ENCODE measurements around the gene ABCC11. TPM values are rescaled to one million over a fixed set of nuclear protein-coding genes. Genes with fewer than 3 reads are reported as not detected.
"Not testable (repeated sequence)": the region's sequence is repeated elsewhere in the genome, so short reads cannot be mapped to it uniquely, and the experiment has no call there.

The ABCC11 gene
- polyA plus RNA-seq, 3 donors, result 0.11 to 0.22 (median 0.14) TPM

DNA sequence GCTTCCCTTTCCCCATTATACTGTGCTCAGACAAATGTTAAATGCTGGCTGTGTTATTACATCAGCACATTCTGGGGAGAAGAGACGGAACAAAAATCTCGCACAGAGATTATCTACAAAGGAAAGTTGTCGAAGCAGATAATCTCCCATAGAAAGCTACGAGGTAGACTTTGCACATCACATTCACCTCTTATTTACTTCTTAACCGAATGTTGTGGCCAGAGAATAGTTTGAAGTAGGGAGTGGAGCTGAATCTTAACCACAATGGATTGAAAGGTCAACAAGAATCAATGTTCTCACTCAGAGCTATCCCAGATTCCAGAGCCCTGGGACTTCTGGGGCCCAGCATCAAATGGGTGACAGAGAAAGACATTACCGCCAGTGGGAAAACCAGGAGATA, 31.6 kb downstream of the ABCC11 start:
- DNase-seq (ENCODE audit: extremely low read depth in 1 of 11, low read depth in 9 of 11, low spot score in 4 of 11), result no peak

DNA sequence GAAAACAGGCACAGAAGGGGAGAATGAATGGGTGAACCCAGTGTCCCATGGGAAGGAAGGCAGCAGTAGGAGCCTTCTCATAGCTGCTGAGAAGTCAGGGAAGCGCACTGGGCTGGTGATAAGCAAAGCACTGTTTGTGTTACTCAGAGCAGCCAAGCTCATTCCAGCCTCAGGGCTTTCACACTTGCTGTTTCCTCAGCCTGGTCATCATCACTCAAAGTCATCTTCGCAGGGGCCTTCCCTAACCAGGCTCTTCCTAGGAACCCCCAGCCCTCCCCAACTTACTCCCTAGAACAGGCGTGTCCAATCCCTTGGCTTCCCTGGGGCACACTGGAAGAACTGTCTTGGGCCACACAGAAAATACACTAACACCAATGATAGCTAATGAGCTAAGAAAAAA, 35.3 kb downstream of the ABCC11 start:
- DNase-seq (ENCODE audit: extremely low read depth in 1 of 11, low read depth in 9 of 11, low spot score in 4 of 11), result no peak

DNA sequence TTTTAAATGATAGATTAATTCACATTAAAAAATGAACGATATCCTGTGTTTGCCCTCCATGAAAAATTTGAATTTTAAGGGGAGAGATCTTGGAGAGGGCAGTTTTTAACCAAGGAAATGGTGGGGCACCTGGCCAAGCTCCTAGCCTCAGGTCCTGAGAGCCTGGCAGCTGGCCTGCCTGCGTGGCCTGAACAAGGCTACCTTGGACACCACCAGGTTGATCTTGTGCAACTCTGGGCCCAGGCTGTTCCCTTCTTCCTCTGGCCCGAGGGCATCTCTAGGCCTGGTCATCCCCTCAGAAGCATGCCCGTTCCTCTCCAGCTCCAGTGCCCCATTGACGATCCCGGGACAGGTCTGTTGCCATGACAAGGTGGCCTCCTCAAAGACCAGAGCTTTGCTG, 36.6 kb downstream of the ABCC11 start:
- DNase-seq (ENCODE audit: extremely low read depth in 1 of 11, low read depth in 9 of 11, low spot score in 4 of 11), result no peak

DNA sequence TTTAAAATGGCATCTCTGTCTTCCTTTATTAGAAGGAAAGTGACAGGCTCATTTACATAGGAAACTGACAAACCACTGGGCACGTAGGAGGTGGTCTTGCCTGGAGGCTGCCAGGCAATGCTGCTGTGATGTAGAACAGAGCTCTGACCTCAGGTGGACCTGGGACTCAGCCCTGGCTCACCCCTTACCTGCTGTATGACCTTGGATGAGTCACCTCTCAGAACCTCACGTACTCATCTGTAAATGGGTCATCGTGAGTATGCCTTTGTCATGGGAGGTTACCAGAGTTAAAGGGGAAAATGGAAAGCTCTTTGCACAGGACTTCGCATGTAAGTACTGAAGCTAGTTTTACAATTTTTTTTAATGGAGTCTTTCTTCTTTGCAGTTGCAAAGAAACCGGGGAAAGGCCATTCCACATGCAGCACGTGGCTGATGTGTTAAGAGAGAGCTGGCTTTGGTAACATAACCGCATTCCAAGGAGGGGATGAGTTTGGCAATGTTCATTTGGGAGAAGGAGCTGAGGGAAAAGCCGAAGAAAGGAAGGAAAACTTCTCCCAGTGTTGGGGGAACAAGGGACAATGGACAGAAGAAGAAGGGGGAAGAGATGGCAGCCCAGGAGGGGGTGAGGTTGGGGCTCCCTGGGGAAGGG, 40.6 kb downstream of the ABCC11 start:
- no peak for DNase-seq (ENCODE audit: extremely low read depth in 1 of 11, low read depth in 9 of 11, low spot score in 4 of 11)

DNA sequence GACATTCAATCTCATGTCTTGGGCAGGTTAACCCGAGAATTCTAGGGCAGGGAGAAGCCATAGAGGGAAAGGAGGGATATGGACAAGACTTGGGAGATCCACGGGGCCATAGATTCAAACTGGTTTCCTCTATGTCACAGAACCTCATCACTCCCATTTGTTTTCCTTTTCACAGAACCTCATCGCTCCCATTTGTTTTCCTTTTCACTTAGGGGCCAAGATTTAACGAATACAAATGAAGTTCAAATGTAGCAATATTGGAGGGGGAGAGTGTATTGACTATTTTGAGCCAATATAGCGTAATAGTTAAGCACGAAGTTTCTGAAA, 42.6 kb downstream of the ABCC11 start:
- DNase-seq (ENCODE audit: extremely low read depth in 1 of 11, low read depth in 9 of 11, low spot score in 4 of 11), result no peak

DNA sequence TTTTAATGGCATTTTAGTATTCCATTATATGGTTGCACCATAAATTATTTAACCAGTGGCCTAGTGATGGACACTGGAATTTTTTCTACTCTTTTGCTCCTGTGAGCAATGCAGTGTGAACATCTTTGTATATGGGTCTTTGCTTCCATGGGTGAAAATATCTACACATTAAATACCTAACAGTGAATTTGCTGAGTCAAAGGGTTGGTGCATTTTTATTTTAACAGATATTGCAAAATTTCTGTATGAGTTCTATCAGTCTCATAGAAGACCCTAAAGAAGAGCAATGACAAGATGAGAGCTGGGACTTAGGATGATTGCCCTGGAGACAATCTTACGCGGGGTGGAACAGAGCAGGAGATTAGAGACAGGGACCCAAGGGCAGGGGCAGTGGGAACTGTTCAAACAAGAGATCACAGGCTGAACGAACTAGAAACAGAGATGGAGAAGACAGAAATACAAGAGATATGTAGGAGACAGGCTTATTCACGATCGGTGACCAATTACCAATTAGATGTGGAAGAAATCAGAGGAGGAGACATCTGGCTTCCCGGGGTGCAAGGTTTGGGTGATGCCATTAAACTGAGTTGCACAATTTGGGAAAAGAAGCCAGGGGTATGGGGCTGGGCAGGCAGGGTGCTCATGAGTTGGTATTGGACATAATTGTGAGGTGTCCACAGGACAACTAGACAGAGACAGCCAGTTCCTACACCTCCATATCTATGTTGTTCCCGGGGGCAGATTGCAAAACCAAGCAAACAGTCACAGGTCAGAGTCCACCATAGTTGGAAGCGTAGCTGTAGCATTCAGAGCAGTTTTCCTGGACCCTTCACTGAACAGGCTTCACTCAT, 43.1 kb downstream of the ABCC11 start:
- no peak for DNase-seq (ENCODE audit: extremely low read depth in 1 of 11, low read depth in 9 of 11, low spot score in 4 of 11)

DNA sequence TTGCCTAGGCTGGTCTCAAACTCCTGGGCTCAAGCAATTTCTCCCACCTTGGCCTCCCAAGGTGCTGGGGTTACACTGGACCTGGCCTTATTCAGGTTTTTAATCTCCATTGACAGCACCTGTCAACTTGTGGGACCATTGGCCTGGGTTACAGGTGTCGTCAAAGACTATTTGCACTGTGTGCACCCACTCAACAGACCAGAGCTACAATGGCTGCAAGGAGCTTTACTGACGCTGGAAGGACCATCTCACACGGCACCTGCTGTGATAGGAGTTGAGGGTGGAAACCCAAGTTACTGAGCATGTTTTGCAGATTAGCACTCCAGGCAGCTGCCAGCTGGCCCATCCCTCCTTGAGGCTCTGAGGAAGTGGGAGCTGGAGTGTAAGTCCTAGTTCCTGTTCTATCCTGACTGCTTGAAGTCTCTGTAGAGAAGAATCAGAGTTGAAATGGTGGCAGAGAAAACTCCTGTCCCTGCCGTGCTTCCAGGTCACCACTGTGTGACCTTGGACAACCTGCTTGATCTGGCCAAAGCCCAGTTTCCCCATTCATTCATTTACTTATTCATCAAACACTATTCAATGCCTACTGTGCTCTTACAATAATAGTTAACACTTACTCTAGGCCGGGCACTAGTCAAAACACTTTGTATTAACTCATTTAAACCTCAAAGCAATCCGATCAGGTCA, 45.7 kb downstream of the ABCC11 start:
- DNase-seq (ENCODE audit: extremely low read depth in 1 of 11, low read depth in 9 of 11, low spot score in 4 of 11), result no peak

DNA sequence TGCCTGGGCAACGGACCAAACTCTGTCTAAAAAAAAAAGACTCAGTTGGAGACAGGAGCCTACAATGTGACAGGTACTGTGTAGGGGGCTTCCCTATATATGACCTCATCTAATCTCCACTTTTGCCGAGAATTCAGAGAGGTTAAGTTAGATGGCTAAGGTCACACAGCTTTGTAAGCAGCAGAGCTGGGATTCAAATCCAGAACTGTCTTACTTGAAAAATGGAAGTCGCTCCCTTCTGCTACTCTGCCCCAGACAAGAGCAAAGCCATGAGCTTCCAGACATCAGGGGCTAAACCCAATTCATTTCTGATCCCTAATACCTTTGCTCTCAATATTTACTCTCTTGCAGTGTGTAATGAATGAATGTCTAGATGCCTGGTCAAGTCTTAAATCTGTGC, 50.0 kb downstream of the ABCC11 start:
- DNase-seq (ENCODE audit: extremely low read depth in 1 of 11, low read depth in 9 of 11, low spot score in 4 of 11), result no peak

DNA sequence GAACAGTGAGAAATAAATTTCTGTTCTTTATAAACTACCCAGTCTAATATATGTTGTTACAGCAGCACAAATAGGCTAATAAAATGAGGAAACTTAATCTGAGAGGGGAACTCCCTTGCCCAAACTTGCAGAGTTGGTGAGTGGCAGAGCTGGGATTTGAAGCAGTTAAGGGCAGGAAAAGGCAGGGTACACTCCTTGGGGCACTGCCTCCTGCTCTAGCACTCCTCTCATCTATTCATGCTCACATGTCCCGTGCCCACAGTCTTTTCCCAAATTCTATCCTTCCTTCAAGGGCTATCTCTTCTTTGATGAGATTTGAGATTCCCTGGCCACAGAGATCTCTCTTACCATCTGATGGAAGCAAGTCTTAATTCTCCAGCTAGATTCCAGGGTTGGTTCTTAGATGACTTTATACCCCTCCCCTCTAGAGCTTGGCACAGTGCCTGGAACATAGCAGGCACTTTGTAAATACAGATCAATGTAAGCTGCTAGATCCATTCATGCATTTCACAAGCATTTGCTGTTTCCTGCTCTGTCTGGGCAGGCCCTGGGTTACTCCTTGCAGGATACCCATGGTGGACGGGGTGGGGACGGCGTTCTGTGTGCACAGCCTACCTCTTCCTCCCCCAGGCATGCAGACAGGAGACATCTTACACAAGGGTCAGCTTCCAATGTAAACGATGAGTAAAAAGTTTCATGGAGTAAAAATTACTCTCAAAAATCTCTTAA, 52.3 kb downstream of the ABCC11 start:
- peak in 8 of 11 donors; percentile 4 to 37 (median 10) for DNase-seq (ENCODE audit: extremely low read depth in 1 of 11, low read depth in 9 of 11, low spot score in 4 of 11)

DNA sequence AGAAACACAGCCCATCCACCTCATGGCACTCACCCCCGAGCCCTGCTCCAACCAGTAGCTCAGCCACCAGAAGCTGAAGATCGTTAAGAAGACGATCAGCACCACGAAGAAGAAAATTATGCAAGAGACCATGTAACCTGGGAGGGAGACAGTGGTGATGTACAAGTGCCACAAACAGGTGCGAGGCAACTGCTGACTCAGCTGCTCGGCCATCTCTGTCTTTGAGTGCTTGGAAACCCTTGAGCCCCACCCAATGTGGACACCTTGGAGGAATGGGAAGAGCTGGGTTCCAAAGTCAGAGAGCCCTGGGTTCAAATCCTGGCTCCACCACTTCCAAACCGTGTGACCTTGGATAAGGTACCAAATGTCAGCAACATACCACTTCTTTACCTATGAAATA, 53.5 kb downstream of the ABCC11 start:
- DNase-seq (ENCODE audit: extremely low read depth in 1 of 11, low read depth in 9 of 11, low spot score in 4 of 11), result no peak

DNA sequence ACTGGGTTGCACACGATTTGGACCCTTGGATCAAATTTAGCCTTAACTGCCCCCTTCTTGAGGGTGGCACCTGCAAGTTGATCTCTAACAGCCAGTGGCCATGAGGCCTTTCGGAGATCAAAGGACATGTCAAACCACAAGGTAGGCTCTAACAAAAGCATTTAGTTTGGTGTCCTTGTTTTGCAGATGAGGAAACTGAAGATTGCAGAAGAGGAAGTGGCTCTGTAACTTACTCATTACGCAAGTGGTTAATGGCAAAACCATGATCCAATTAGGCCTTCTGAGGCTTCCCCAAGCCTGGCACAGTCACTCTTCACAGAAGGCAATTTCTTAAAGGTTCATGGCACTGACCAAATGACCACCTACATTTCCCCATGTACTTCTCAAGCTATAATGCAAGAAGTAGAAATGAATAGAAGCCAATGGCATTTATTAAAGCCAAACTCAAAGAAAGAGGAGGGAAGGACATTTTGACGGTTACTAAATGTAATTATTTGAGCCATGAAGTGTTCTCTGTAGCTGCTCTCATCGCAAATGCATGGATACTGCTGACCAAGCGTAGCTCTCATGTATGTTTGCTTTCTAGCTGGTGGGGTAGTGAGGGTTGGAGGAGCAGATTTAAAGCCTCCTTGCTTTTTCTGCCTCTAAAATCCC, 58.8 kb downstream of the ABCC11 start:
- DNase-seq (ENCODE audit: extremely low read depth in 1 of 11, low read depth in 9 of 11, low spot score in 4 of 11), result no peak

DNA sequence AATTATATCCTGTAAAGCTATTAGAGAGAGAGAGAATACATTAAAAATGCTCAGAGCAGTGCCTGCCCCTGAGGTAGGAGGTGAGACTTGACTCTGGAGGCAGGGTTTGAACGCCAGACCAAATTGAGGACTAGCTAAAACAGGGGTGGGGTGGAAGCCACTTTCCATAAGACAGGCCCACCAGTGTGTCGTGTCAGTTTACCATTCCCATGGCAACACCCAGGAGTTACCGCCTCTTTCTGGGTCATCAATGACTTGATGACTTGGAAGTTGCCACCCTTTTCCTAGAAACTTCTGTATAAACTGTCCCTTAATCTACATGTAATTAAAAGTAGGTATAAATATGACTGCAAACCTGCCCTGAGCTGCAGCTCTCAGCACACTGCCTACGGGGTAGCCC, 59.6 kb downstream of the ABCC11 start:
- DNase-seq (ENCODE audit: extremely low read depth in 1 of 11, low read depth in 9 of 11, low spot score in 4 of 11), result no peak

DNA sequence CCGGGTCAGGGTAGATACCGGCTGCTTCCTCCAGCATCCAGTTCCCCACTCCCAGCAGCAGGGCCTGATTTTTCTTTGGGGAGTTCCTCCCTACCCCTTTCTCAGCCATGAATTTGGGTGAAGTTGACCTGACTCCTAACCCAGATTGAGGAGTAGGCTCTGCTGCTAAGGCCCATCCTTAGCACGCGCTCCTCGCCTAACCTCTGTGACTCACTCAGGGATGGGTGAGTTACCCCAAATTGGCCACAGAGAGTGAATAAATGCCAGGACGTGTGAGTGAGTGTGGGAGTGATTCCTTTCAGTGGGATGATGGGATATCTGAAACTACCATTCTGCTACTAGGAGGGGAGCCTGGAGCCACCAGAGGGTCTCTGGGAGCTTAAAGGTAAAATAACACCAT, 62.7 kb downstream of the ABCC11 start:
- DNase-seq (ENCODE audit: extremely low read depth in 1 of 11, low read depth in 9 of 11, low spot score in 4 of 11), result no peak

DNA sequence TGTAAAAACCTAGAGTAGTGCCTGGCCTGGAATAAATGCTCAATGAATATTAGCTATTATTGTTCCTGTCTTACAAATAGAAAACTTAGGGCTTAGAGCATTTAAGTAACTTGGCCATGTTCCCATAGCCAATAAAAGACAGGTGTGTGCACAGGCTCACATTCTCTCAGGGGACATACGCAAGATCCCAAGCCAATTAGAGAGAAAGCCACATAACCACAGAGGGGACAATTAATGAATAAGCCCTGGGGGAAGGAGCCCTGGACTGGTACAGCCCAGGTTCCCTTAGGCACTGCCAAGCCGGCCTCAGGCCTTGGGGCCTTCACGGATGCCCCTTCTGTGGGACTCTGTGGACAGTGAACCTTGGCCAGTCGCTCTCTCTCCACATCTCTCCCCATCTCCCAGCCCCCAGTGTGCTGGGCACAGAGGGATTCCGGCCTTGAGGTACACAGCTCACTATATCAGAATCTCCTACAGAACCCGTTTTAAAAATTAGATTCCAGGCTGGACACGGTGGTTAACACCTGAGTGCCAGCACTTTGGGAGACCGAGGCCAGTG, 64.3 kb downstream of the ABCC11 start:
- no peak for DNase-seq (ENCODE audit: extremely low read depth in 1 of 11, low read depth in 9 of 11, low spot score in 4 of 11)

DNA sequence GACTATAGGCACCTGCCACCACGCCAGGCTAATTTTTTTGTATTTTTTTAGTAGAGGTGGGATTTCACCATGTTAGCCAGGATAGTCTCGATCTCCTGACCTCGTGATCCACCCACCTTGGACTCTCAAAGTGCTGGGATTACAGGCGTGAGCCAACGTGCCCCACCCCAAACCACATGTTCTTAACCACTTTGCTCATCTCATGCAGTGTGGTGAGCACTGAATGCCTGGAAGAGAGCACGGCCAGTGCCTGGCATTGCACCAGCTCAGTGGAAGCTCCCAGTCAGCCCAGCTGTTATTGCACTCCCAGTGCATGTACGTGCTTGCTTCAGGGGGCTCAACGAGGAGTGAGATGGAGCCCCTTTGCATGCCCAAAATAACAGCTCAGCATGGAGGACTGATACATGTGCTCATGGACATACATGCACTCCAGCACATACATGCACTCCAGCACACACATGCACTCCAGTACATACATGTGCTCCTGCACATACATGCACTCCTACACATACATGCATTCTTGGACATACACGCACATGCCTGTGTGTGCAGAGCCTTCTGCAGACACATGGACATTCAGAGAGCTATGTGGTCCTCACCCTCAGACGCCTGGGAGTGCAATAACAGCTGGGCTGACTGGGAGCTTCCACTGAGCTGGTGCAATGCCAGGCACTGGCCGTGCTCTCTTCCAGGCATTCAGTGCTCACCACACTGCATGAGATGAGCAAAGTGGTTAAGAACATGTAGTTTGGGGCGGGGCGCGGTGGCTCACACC, 65.4 kb downstream of the ABCC11 start:
- DNase-seq (ENCODE audit: extremely low read depth in 1 of 11, low read depth in 9 of 11, low spot score in 4 of 11), result not testable (repeated sequence)

DNA sequence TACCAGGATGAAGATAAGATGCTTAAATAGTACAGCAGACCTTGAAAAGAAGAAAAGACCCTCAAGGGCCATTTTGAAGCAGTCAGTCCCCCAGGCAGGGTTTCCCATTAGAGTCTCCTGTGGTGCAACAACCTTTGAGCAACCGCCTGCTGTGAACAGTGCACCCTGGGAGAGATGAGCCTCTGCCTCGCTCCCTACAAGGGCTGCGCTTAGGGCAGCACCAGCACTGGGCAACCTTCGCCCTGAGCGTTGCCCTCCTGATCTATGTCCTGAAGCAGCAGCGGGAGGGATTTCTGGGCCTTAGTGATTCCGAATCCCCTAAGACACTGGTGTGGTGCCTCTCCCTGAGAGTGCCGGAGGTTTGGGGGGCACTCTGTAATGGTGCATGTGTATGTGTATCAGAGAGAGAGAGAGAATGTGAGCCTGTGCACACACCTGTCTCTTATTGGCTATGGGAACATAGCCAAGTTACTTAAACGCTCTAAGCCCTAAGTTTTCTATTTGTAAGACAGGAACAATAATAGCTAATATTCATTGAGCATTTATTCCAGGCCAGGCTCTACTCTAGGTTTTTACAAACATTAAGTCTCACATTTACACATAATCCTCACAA, 66.4 kb downstream of the ABCC11 start:
- DNase-seq (ENCODE audit: extremely low read depth in 1 of 11, low read depth in 9 of 11, low spot score in 4 of 11), result no peak

DNA sequence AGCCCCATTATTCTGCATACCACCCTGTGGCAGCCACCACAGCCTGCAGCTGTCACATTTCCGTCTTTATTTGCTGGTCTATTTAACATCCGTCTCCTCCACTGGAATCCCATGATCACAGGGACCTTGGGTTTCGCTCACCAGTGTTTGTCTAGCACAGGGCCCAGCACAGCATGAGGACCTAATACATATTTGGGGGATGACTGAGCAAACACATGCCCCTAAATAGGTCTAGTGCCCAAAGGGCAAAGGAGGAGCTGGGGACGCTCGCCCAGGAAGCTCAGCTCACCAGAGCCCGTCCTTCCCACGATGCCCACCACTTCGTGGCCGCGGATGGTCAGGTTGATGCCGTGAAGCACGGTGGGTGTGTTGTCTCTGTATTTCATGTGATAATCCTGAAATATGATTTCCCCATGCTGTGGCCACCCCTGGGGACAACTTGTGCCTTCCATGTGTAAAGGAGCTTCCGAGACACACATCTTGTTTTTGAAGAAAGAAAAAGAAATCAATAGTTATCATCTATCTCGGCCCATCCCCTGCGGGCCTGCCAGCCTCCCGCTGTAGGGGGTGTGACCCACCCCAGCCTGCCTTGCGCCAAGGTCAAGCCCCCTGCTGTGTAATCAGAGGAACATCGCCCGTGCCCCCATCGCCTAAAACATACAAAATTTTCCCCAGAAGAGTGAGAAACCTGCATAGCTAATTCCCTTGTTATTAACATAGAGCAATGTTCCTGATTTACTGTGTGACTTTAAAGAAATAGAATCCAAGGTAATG, 70.5 kb downstream of the ABCC11 start:
- no peak for DNase-seq (ENCODE audit: extremely low read depth in 1 of 11, low read depth in 9 of 11, low spot score in 4 of 11)
